Endothelial cell of umbilical vein (primary cell): ENCODE measurements around the gene ARHGEF6.

Experiments used
- EZH2 ChIP-seq: IDR thresholded peaks from 2 replicates; pipeline ENCODE4 v1.6.1; 2012; ENCODE audit warnings: borderline replicate concordance, low read depth, mild to moderate bottlenecking, moderate library complexity, low read length, inconsistent platforms; ENCODE audit not compliant: severe bottlenecking
- POLR2A ChIP-seq: IDR thresholded peaks from 2 replicates; pipeline ENCODE4 v1.6.1; 2012; ENCODE audit warnings: low read depth, mild to moderate bottlenecking, control low read depth, low read length
- POLR2AphosphoS5 ChIP-seq: IDR thresholded peaks from 2 replicates; pipeline ENCODE4 v1.6.1; 2012; ENCODE audit warnings: low read depth, mild to moderate bottlenecking, control low read depth, low read length, moderate library complexity; ENCODE audit not compliant: insufficient read depth
- TF ChIP-seq, protein P1 (sequence below), 2 donors: IDR thresholded peaks; 1 replicate in 1 of 2; 2 replicates in 1 of 2; pipeline ENCODE4 v1.5.1; 2011; ENCODE audit warnings: low read length in 2 of 2, mild to moderate bottlenecking in 2 of 2, moderate library complexity in 2 of 2, control low read depth in 1 of 2, inconsistent platforms in 1 of 2, low read depth in 1 of 2; ENCODE audit not compliant: insufficient read depth in 1 of 2; ENCODE audit errors: extremely low read depth in 1 of 2
- TF ChIP-seq, protein P2 (sequence below): IDR thresholded peaks from 2 replicates; pipeline ENCODE4 v1.6.1; 2011; ENCODE audit not compliant: insufficient read depth, insufficient read length

DNA sequence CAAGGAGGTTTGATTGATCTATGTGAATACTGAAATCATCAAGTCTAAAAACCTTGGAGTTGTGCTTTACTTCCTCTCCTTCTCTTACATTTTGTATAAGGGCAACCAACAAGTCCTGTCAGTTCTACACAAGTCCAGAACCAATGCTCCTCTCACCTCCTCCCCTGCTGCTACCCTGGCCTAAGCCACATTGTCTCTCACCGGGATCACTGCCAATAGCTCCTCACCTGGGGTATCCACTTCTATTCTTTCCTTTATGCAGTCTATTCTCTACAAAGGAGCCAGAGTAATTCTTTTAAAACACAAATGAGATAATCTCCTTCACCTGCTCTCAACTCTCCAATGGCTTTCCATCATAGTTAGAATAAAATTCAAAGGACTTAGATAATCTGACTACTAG is 13.3 kb upstream of the ARHGEF6 start:
- no peak for TF ChIP-seq EZH2
- TF ChIP-seq, protein P1, sequence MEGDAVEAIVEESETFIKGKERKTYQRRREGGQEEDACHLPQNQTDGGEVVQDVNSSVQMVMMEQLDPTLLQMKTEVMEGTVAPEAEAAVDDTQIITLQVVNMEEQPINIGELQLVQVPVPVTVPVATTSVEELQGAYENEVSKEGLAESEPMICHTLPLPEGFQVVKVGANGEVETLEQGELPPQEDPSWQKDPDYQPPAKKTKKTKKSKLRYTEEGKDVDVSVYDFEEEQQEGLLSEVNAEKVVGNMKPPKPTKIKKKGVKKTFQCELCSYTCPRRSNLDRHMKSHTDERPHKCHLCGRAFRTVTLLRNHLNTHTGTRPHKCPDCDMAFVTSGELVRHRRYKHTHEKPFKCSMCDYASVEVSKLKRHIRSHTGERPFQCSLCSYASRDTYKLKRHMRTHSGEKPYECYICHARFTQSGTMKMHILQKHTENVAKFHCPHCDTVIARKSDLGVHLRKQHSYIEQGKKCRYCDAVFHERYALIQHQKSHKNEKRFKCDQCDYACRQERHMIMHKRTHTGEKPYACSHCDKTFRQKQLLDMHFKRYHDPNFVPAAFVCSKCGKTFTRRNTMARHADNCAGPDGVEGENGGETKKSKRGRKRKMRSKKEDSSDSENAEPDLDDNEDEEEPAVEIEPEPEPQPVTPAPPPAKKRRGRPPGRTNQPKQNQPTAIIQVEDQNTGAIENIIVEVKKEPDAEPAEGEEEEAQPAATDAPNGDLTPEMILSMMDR (IDR thresholded peaks at IDR 0.05; ENCODE audit: extremely low read depth in 1 of 2, insufficient read depth in 1 of 2, low read depth in 1 of 2, low read length in 2 of 2), result no peak
- no peak for TF ChIP-seq POLR2A
- no peak for TF ChIP-seq POLR2AphosphoS5
- TF ChIP-seq, protein P2, sequence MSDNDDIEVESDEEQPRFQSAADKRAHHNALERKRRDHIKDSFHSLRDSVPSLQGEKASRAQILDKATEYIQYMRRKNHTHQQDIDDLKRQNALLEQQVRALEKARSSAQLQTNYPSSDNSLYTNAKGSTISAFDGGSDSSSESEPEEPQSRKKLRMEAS, result no peak
